ENCODE data around the gene SRD5A3. TPM values are rescaled to one million over a fixed set of nuclear protein-coding genes. Genes with fewer than 3 reads are reported as not detected.

SRD5A3 gene
- total and polyA plus RNA-seq, 2 experiments from 2014 or later, result 5.9 to 24.1 TPM

DNA sequence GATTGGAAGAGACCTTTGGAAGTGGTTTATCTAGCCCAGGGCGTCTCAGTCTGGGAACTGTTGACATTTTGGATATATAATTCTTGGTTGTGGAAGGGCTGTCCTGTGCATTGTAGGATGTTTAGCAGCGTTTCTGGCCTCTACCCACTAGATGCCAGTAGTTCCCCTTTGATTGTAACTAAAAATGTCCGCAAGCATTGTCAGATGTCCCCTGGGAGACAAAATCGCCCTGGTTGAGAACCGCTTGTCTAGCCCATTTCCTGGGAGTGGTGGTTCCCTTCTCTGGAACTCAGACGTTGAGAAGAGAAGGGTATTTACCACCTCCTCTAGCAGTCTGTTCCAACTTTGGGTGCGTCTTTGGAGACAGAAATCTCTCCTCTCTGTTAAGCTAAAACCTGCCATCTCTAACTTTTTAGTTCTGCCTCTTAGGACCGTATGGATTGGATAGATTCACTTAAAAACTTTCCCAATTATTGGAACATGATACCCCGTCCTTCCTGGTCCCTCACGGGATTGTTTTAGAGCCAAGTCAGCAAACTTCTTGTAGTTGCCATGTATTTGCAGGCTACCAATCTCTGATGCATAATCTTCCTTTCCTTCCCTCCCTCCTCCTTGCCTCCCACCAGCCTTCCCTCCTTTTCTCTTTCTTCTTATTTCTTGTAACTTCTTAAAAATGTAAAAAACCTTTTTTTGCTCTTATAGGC, 63.6 kb downstream of the SRD5A3 start:
- Histone ChIP-seq H3K27me3 (no peaks in the 10 kb centered on the region), H3K4me1 (ENCODE audit: low read depth) (peaks cover 11% of the 10 kb centered on the region), H3K27ac (peak overlapping the region; percentile 71), H3K36me3 (peaks cover 13% of the 10 kb centered on the region), H3K9me3 (ENCODE audit: low read depth) (no peaks in the 10 kb centered on the region), H3K4me3 (no peak overlapping the region)
- DNase-seq (ENCODE audit: low read depth in 1 of 2, low spot score in 1 of 2), result peak; percentile 21 to 66
- TF ChIP-seq, protein P1, sequence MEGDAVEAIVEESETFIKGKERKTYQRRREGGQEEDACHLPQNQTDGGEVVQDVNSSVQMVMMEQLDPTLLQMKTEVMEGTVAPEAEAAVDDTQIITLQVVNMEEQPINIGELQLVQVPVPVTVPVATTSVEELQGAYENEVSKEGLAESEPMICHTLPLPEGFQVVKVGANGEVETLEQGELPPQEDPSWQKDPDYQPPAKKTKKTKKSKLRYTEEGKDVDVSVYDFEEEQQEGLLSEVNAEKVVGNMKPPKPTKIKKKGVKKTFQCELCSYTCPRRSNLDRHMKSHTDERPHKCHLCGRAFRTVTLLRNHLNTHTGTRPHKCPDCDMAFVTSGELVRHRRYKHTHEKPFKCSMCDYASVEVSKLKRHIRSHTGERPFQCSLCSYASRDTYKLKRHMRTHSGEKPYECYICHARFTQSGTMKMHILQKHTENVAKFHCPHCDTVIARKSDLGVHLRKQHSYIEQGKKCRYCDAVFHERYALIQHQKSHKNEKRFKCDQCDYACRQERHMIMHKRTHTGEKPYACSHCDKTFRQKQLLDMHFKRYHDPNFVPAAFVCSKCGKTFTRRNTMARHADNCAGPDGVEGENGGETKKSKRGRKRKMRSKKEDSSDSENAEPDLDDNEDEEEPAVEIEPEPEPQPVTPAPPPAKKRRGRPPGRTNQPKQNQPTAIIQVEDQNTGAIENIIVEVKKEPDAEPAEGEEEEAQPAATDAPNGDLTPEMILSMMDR (IDR thresholded peaks at IDR 0.05; ENCODE audit: low read depth, low read length), result peak; percentile 42

DNA sequence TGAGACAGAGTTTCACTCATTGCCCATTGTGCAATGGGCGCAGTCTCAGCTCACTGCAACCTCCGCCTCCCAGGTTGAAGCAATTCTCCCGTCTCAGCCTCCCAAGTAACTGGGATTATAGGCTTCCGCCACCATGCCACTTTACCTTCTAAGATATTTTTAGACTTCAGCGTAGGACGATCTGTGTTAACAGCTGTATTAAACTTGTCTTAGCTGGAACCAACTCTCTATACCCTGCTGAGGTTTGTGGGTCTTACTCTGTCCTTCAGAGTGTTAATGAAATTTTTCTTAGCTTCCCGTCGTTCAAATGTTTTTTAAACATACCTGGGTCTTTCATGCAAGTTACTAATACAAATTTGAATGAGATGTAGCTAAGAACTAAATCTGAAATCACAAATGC, 64.4 kb downstream of the SRD5A3 start:
- no peaks in the 10 kb centered on the region for H3K27me3 ChIP-seq
- DNase-seq (ENCODE audit: low read depth in 1 of 2, low spot score in 1 of 2), result no peak
- H3K9me3 ChIP-seq (ENCODE audit: low read depth), result no peaks in the 10 kb centered on the region
- peaks cover 13% of the 10 kb centered on the region for H3K36me3 ChIP-seq
- no peak overlapping the region for H3K27ac ChIP-seq
- H3K4me1 ChIP-seq (ENCODE audit: low read depth), result peaks cover 11% of the 10 kb centered on the region
- no peak overlapping the region for H3K4me3 ChIP-seq
- TF ChIP-seq, protein P1 (IDR thresholded peaks at IDR 0.05; ENCODE audit: low read depth, low read length), result no peak

DNA sequence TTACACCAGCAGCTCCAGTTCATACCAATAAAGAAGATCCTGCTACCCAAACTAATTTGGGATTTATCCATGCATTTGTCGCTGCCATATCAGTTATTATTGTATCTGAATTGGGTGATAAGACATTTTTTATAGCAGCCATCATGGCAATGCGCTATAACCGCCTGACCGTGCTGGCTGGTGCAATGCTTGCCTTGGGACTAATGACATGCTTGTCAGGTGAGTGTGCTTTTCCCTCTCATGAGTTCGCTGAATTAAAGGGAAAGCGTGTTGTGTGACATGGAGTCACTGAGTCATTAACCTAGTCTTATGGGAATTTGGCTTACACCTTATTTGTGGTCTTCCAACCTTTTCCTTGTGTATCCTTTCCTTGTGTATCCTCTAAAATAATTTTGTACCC, 65.6 kb downstream of the SRD5A3 start:
- Histone ChIP-seq H3K36me3 (peaks cover 5% of the 10 kb centered on the region), H3K27ac (no peak overlapping the region), H3K4me3 (no peak overlapping the region), H3K4me1 (ENCODE audit: low read depth) (peaks cover 11% of the 10 kb centered on the region), H3K27me3 (no peaks in the 10 kb centered on the region), H3K9me3 (ENCODE audit: low read depth) (no peaks in the 10 kb centered on the region)
- TF ChIP-seq, protein P1 (IDR thresholded peaks at IDR 0.05; ENCODE audit: low read depth, low read length), result no peak
- no peak for DNase-seq (ENCODE audit: low read depth in 1 of 2, low spot score in 1 of 2)

DNA sequence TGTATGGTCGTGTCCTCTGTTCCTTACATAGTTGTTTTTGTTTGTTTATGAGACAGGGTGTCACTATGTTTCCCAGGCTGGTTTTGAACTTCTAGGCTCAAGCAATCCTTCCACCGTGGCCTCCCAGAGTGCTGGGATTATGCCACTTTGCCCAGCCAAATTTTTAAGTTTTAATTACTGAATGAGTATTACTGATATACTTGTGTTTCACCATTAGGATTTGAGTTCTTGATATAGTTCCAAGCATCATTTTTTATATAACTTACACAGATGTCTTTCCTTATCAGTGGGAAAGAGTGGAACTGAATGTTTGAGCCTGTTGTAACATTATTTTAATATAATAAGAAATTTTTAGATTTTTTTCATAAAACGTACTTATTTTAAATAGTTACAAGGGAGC, 70.1 kb downstream of the SRD5A3 start:
- Histone ChIP-seq H3K27me3 (no peaks in the 10 kb centered on the region), H3K9me3 (ENCODE audit: low read depth) (no peaks in the 10 kb centered on the region), H3K36me3 (peaks cover 31% of the 10 kb centered on the region), H3K27ac (no peak overlapping the region), H3K4me3 (no peak overlapping the region), H3K4me1 (ENCODE audit: low read depth) (no peaks in the 10 kb centered on the region)
- DNase-seq (ENCODE audit: low read depth in 1 of 2, low spot score in 1 of 2), result no peak
- TF ChIP-seq, protein P1 (IDR thresholded peaks at IDR 0.05; ENCODE audit: low read depth, low read length), result no peak

Other genes starting within 250 kb of the SRD5A3 start
- gene KDR, start 220.6 kb upstream of the SRD5A3 start, total RNA-seq, result 67.8 and 102 TPM in 2 replicates
- gene KDR, start 220.6 kb upstream of the SRD5A3 start, polyA plus RNA-seq, result 41.7 and 55.6 TPM in 2 replicates
- gene TMEM165, start 49.7 kb downstream of the SRD5A3 start, total RNA-seq, result 107 and 124 TPM in 2 replicates
- 90.8 and 109 TPM in 2 replicates for gene TMEM165, start 49.7 kb downstream of the SRD5A3 start, polyA plus RNA-seq
- gene CLOCK, start 200.7 kb downstream of the SRD5A3 start, total RNA-seq, result 10.2 and 15.3 TPM in 2 replicates
- 9.2 and 10.0 TPM in 2 replicates for gene CLOCK, start 200.7 kb downstream of the SRD5A3 start, polyA plus RNA-seq
- not detected in 2 replicates for gene PDCL2, start 246.0 kb downstream of the SRD5A3 start, total RNA-seq
- gene PDCL2, start 246.0 kb downstream of the SRD5A3 start, polyA plus RNA-seq, result not detected in 2 replicates

Measured in cardiac muscle cell (in vitro differentiated cells and primary cell).